ENCODE data around the gene MYT1.

Gene MYT1

GRCh38 chr20:64160118-64160517 lies 4.1 kb upstream of the MYT1 start:
- Histone ChIP-seq H2AFZ (ENCODE audit: low read length) (no peak overlapping the region), H3K27me3 (ENCODE audit: insufficient read depth, low read length) (peaks cover 10% of the 10 kb centered on the region; the same call in 1 of the 2 replicates), H3K9me3 (ENCODE audit: low read length) (no peaks in the 10 kb centered on the region), H3K79me2 (ENCODE audit: insufficient read depth, low read length) (no peaks in the 10 kb centered on the region), H3K9me2 (ENCODE audit: low read depth, low read length) (no peaks in the 10 kb centered on the region), H3K27ac (ENCODE audit: low read depth, low read length, poor library complexity, severe bottlenecking) (no peak overlapping the region), H3K9ac (ENCODE audit: low read length) (no peak overlapping the region), H3K4me2 (ENCODE audit: low read length) (no peak overlapping the region), H3F3A (ENCODE audit: insufficient read depth, low read length) (no peaks in the 10 kb centered on the region), H3K4me3 (ENCODE audit: low read depth, low read length, poor library complexity, severe bottlenecking) (no peak overlapping the region), H3K36me3 (ENCODE audit: insufficient read depth, low read length) (no peaks in the 10 kb centered on the region), H4K20me1 (ENCODE audit: insufficient read depth, low read length) (no peaks in the 10 kb centered on the region), H3K4me1 (ENCODE audit: insufficient read depth, low read length, severe bottlenecking) (no peaks in the 10 kb centered on the region)
- no peak for TF ChIP-seq EZH2 (IDR thresholded peaks at IDR 0.05; ENCODE audit: borderline replicate concordance, low read length)
- TF ChIP-seq, protein P1, sequence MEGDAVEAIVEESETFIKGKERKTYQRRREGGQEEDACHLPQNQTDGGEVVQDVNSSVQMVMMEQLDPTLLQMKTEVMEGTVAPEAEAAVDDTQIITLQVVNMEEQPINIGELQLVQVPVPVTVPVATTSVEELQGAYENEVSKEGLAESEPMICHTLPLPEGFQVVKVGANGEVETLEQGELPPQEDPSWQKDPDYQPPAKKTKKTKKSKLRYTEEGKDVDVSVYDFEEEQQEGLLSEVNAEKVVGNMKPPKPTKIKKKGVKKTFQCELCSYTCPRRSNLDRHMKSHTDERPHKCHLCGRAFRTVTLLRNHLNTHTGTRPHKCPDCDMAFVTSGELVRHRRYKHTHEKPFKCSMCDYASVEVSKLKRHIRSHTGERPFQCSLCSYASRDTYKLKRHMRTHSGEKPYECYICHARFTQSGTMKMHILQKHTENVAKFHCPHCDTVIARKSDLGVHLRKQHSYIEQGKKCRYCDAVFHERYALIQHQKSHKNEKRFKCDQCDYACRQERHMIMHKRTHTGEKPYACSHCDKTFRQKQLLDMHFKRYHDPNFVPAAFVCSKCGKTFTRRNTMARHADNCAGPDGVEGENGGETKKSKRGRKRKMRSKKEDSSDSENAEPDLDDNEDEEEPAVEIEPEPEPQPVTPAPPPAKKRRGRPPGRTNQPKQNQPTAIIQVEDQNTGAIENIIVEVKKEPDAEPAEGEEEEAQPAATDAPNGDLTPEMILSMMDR (IDR thresholded peaks at IDR 0.05; ENCODE audit: low read length) = no peak

- no peaks in the 10 kb centered on the region for H3K79me2 ChIP-seq (ENCODE audit: insufficient read depth, low read length)
- H3K9me2 ChIP-seq (ENCODE audit: low read depth, low read length) = no peaks in the 10 kb centered on the region
- no peaks in the 10 kb centered on the region for H3F3A ChIP-seq (ENCODE audit: insufficient read depth, low read length)
- H2AFZ ChIP-seq (ENCODE audit: low read length) = no peak overlapping the region
- H3K9ac ChIP-seq (ENCODE audit: low read length) = no peak overlapping the region
- no peak overlapping the region for H3K27ac ChIP-seq (ENCODE audit: low read depth, low read length, poor library complexity, severe bottlenecking)
- no peak for TF ChIP-seq EZH2 (IDR thresholded peaks at IDR 0.05; ENCODE audit: borderline replicate concordance, low read length)
- TF ChIP-seq, protein P1 (IDR thresholded peaks at IDR 0.05; ENCODE audit: low read length) = no peak
- no peaks in the 10 kb centered on the region for H4K20me1 ChIP-seq (ENCODE audit: insufficient read depth, low read length)
- H3K9me3 ChIP-seq (ENCODE audit: low read length) = no peaks in the 10 kb centered on the region
- peaks cover 10% of the 10 kb centered on the region; the same call in 1 of the 2 replicates for H3K27me3 ChIP-seq (ENCODE audit: insufficient read depth, low read length)
- no peaks in the 10 kb centered on the region for H3K4me1 ChIP-seq (ENCODE audit: insufficient read depth, low read length, severe bottlenecking)
- no peaks in the 10 kb centered on the region for H3K36me3 ChIP-seq (ENCODE audit: insufficient read depth, low read length)
- no peak overlapping the region for H3K4me2 ChIP-seq (ENCODE audit: low read length)
- H3K4me3 ChIP-seq (ENCODE audit: low read depth, low read length, poor library complexity, severe bottlenecking) = no peak overlapping the region
Measured at GRCh38 chr20:64160526-64161355, 3.5 kb upstream of the MYT1 start.

- H3K4me1 ChIP-seq (ENCODE audit: insufficient read depth, low read length, severe bottlenecking) = no peaks in the 10 kb centered on the region
- H3K27me3 ChIP-seq (ENCODE audit: insufficient read depth, low read length) = peaks cover 10% of the 10 kb centered on the region; the same call in 1 of the 2 replicates
- H3K9me2 ChIP-seq (ENCODE audit: low read depth, low read length) = no peaks in the 10 kb centered on the region
- no peak overlapping the region for H3K27ac ChIP-seq (ENCODE audit: low read depth, low read length, poor library complexity, severe bottlenecking)
- H3K79me2 ChIP-seq (ENCODE audit: insufficient read depth, low read length) = no peaks in the 10 kb centered on the region
- H3K9ac ChIP-seq (ENCODE audit: low read length) = no peak overlapping the region
- H3K4me3 ChIP-seq (ENCODE audit: low read depth, low read length, poor library complexity, severe bottlenecking) = no peak overlapping the region
- H3F3A ChIP-seq (ENCODE audit: insufficient read depth, low read length) = no peaks in the 10 kb centered on the region
- H3K36me3 ChIP-seq (ENCODE audit: insufficient read depth, low read length) = no peaks in the 10 kb centered on the region
- no peak for TF ChIP-seq EZH2 (IDR thresholded peaks at IDR 0.05; ENCODE audit: borderline replicate concordance, low read length)
- TF ChIP-seq, protein P1 (IDR thresholded peaks at IDR 0.05; ENCODE audit: low read length) = no peak
- no peaks in the 10 kb centered on the region for H4K20me1 ChIP-seq (ENCODE audit: insufficient read depth, low read length)
- H3K4me2 ChIP-seq (ENCODE audit: low read length) = no peak overlapping the region
- H3K9me3 ChIP-seq (ENCODE audit: low read length) = no peaks in the 10 kb centered on the region
- no peak overlapping the region for H2AFZ ChIP-seq (ENCODE audit: low read length)
Measured at GRCh38 chr20:64161356-64162238, 2.7 kb upstream of the MYT1 start.

All from OCI-LY1 (cell line).